Midbrain (tissue), 1 donor: ENCODE results near the gene C1R.
"Not testable (repeated sequence)": the region's sequence is repeated elsewhere in the genome, so short reads cannot be mapped to it uniquely, and the experiment has no call there.

Source experiments
- DNase-seq: peaks from one replicate; lab custom pipeline; 2025; lab: John Stamatoyannopoulos, UW

The C1R gene

GRCh38 chr12:7120166-7120565 lies 27.9 kb upstream of the C1R start:
- DNase-seq = no peak

- no peak for DNase-seq
Measured at GRCh38 chr12:7118881-7119280, 26.6 kb upstream of the C1R start.

- DNase-seq = no peak
Measured at GRCh38 chr12:7117670-7118069, 25.4 kb upstream of the C1R start.

GRCh38 chr12:7116916-7117315 lies 24.7 kb upstream of the C1R start:
- no peak for DNase-seq

GRCh38 chr12:7116196-7116595 lies 24.0 kb upstream of the C1R start:
- DNase-seq = no peak

- DNase-seq = no peak
Measured at GRCh38 chr12:7114851-7115250, 22.6 kb upstream of the C1R start.

- DNase-seq = no peak
Measured at GRCh38 chr12:7114008-7114407, 21.8 kb upstream of the C1R start.

GRCh38 chr12:7113389-7113871 lies 21.2 kb upstream of the C1R start:
- peak; percentile 10 for DNase-seq

GRCh38 chr12:7112041-7112440 lies 19.8 kb upstream of the C1R start:
- no peak for DNase-seq

GRCh38 chr12:7110661-7111060 lies 18.4 kb upstream of the C1R start:
- DNase-seq = no peak

GRCh38 chr12:7109572-7109920 lies 17.3 kb upstream of the C1R start:
- no peak for DNase-seq

GRCh38 chr12:7108796-7109571 lies 16.7 kb upstream of the C1R start, which contains the start of gene C1RL:
Gene C1RL (minus strand): TSS chr12:7109214. CDS start chr12:7109180, 34 bp downstream.
- peak; percentile 61 for DNase-seq

- peak; percentile 5 for DNase-seq
Measured at GRCh38 chr12:7108003-7108795, 16.0 kb upstream of the C1R start.

- no peak for DNase-seq
Measured at GRCh38 chr12:7107636-7108002, 15.4 kb upstream of the C1R start.

GRCh38 chr12:7107181-7107580 lies 14.9 kb upstream of the C1R start:
- not testable (repeated sequence) for DNase-seq

- no peak for DNase-seq
Measured at GRCh38 chr12:7106082-7106481, 13.8 kb upstream of the C1R start.

- no peak for DNase-seq
Measured at GRCh38 chr12:7103837-7104584, 11.8 kb upstream of the C1R start.

- no peak for DNase-seq
Measured at GRCh38 chr12:7102582-7102981, 10.3 kb upstream of the C1R start.

- no peak for DNase-seq
Measured at GRCh38 chr12:7101694-7102131, 9.5 kb upstream of the C1R start.

- no peak for DNase-seq
Measured at GRCh38 chr12:7101047-7101693, 8.9 kb upstream of the C1R start.

- no peak for DNase-seq
Measured at GRCh38 chr12:7100239-7100638, 8.0 kb upstream of the C1R start.
